ENCODE measurements around the gene CPNE6. TPM values are rescaled to one million over a fixed set of nuclear protein-coding genes. Genes with fewer than 3 reads are reported as not detected.

The CPNE6 gene
- total RNA-seq, 1 donor from 2014 or later, result not detected

GRCh38 chr14:24054646-24055045, 16.7 kb upstream of the CPNE6 start:
- no peak for DNase-seq

- DNase-seq, result no peak
Observed at GRCh38 chr14:24055971-24056799, 15.2 kb upstream of the CPNE6 start.

- no peak for DNase-seq
Observed at GRCh38 chr14:24056800-24057184, 14.6 kb upstream of the CPNE6 start.

- DNase-seq, result no peak
Observed at GRCh38 chr14:24057271-24057670, 14.1 kb upstream of the CPNE6 start.

- DNase-seq, result no peak
Observed at GRCh38 chr14:24057867-24058259, 13.5 kb upstream of the CPNE6 start.

GRCh38 chr14:24058260-24058950, 13.0 kb upstream of the CPNE6 start:
- DNase-seq, result peak; percentile 75

GRCh38 chr14:24058951-24059475, 12.3 kb upstream of the CPNE6 start:
- DNase-seq, result no peak

GRCh38 chr14:24059841-24060388, 11.4 kb upstream of the CPNE6 start:
- DNase-seq, result no peak

- no peak for DNase-seq
Observed at GRCh38 chr14:24060443-24060842, 10.9 kb upstream of the CPNE6 start.

GRCh38 chr14:24060984-24061913, 10.1 kb upstream of the CPNE6 start:
- DNase-seq, result no peak

GRCh38 chr14:24062216-24062980, 9.0 kb upstream of the CPNE6 start:
- DNase-seq, result peak; percentile 8

- DNase-seq, result no peak
Observed at GRCh38 chr14:24063263-24063836, 8.0 kb upstream of the CPNE6 start.

GRCh38 chr14:24064091-24064795, 7.1 kb upstream of the CPNE6 start:
- DNase-seq, result no peak

GRCh38 chr14:24064856-24065255, 6.5 kb upstream of the CPNE6 start:
- no peak for DNase-seq

- no peak for DNase-seq
Observed at GRCh38 chr14:24065408-24065807, 6.0 kb upstream of the CPNE6 start.

- DNase-seq, result no peak
Observed at GRCh38 chr14:24066496-24067132, 4.7 kb upstream of the CPNE6 start.

- DNase-seq, result no peak
Observed at GRCh38 chr14:24067133-24068082, 4.0 kb upstream of the CPNE6 start.

GRCh38 chr14:24068711-24069410, 2.5 kb upstream of the CPNE6 start:
- DNase-seq, result no peak

Data from tongue (tissue), 2 donors.